NCI-H2107 treated with DMSO at 0.1 percent for 48 hours (cell line): ENCODE data around the gene ZNF425.
"Not testable (repeated sequence)": the region's sequence is repeated elsewhere in the genome, so short reads cannot be mapped to it uniquely, and the experiment has no call there.

ENCODE experiments used
- DNase-seq: peaks from one replicate; lab custom pipeline; 2025; ENCODE audit not compliant: unreplicated experiment; lab: John Stamatoyannopoulos, UW

The ZNF425 gene

DNA sequence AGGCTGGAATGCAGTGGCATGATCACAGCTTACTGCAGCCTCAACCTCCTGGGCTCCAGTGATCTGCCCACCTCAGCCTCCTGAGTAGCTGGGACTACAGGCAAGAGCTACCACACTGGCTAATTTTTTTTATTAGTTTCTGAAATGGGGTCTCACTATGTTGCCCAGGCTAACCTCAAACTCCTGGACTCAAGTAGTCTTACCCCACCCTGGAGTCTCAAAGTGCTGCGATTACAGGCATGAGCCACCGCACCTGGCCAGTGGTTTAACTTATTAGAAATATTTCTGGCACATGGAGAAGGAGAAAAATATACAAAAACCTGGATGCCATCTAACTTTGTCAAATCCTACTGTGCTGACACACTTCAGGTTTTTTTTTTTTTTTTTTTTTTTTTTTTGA lies 50.8 kb downstream of the ZNF425 start:
- DNase-seq = no peak

DNA sequence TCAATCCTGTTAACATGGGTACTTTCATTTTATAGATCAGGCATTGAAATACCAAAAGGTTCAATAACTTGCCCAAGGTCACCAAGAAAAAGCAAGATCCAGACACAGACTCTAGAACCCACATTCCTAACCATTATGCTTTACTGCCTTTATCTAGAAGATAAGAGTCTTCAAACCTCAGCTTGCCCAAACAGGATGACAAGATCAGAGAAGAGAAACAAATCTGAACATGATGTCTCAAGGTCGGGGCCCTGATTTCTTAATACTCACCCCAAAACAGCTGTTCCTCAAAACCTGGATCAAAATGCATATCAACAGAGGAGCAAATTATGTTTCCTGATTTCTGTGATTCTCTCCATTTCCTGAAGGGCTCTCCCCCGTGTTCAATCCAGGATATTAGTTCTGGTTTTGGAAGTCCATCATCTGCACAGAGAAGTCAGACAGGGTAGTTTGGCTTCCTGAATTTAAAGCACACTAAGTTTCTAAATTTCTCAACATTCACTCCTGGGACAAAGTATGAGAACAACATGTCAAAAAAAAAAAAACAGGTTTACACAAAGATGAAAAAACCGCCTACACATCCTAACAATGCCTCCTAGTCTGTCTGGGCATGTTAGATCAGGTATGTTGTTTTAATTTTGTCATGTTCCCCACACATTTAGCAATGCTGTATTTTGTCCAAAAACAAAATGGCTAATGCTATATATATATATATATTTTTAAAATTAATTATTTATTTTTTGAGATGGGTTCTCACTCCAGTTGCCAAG lies 51.8 kb downstream of the ZNF425 start:
- DNase-seq = no peak

DNA sequence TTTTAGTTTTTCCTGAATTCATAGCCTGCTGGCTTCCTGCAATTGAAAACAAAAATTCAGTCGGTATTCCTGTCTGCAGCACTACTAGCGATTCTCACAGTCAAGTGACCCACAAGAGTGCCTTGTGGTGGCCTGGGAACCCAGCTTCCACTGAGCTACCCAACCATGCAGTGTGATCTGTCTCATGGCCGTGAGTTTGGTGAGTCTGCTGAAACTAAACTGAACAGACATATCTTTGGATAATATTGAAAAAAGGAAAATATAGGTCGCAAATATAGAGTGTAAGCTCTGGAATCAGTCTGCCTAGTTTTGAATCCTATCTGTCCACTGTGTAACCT lies 53.7 kb downstream of the ZNF425 start:
- DNase-seq = no peak

DNA sequence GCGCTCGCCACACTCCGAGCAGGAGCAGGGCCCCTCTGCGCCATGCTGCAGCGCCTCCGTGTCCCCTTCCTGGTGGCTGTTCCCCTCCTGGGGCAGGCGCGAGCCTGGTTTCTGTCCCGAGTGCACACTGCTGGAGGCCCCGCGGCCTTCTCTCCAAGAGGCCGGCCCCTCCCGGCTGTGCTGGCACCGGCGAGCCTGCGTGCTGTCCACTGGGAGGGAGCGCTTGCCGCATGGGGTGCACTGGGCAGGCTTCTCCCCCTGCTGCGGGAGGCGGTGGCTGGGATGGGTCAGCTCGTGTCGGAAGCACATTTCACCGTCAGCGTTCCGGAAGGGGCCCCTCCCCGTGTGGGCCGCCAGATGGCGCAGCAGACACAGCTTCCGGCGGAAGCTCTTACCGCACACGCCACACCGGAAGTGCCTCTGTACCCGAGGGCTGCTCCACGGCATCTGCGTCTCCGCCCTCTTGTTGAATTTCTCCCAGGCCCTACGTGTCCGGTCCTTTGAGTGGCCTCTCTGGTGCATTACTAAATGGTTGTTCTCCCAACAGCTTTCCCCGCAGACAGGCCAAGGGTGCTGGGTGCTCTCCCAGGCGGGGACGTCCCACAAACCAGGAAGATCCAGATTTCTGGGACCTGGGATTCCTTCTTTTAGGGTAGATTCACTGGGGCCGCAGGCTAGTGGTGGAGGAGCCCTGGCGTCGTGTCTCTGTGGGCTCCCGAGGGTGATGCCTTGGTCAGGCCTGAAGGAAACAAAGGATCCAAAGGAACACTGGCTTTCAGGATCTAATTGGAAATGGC lies 54.3 kb downstream of the ZNF425 start:
- DNase-seq = no peak

DNA sequence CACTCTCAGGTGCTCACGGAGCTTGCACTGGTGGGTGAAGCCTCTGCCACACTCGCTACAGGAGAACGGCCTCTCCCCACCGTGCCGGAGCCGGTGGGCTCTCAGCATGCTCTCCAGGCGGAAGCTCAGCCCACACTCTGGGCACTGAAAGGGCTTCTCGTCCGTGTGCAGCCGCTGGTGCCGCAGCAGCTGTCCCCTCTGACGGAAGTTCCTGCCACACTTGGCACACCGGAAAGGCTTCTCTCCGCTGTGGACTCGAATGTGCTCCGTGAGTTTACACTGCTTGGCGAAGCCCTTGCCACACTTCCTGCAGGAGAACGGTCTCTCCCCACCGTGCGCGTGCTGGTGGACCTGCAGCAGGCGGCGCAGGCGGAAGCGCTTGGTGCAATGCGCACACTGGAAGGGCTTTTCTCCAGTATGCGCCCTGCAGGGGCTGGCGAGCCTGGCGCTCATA lies 54.9 kb downstream of the ZNF425 start:
- DNase-seq = no peak

DNA sequence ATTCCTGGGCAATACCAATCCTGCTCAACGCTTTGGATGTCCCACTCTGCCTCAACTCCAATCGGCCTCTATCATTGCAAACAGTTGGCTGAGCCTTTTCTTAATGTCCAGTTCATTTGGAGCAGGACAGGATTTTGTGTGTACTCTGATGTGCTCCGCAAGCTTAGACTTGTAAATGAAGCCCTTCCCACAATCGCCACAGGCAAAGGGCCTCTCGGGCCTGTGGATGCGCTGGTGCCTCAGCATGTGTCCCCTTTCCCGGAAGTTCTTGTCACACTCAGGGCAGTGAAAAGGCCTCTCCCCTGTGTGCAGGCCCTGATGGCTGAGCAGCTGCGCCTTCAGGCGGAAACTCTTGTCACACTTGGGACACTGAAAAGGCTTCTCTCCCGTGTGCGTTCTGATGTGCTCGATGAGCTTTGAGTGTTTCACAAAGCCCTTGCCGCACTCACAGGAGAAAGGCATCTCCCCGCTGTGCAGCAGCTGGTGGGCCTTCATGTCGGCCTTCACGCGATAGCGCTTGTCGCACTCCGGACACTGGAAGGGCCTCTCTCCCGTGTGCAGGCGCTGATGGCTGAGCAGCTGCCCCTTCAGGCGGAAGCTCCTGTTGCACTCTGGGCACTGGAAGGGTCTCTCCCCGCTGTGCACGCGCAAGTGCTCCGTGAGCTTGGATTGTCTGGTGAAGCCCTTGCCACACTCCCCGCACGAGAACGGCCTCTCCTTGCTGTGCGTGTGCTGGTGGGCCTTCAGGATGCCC lies 55.6 kb downstream of the ZNF425 start:
- DNase-seq = no peak

DNA sequence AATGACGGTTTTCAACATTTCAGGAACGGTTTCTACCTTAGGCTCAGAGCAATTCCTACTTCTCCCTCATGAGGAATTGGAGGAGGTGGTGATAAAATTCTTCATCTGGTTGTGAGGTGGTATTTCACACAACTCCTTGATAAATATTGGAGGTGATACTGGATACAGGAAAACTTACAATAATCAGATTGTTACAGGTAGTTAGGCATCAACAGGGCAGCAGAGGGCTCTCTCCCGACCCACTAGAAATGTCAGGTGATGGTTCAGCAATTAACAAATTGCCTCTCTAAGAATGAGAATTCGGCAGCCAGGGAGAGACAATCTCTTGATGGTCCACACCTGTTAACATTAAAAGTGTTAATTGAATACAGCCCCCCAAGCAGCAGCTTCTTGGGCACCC lies 58.3 kb downstream of the ZNF425 start:
- no peak for DNase-seq

DNA sequence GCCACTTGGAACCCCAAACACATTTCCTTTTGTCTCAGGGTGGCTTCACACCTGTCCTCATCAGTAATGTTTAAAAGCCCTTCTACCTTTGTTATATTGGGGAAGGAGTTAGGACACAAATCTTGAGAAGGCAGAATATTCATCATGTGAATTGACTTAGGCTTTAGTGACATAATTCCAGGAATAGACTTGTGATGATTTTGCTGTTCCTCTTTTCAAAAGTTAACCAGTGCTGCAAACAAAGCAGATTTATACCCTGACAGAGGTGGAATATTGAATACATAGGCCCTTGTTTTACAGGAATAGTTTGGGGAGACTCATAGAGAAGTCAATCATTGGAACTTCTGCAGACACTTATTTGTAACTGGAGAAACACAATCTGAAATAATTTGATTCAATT lies 62.6 kb downstream of the ZNF425 start:
- DNase-seq = no peak

DNA sequence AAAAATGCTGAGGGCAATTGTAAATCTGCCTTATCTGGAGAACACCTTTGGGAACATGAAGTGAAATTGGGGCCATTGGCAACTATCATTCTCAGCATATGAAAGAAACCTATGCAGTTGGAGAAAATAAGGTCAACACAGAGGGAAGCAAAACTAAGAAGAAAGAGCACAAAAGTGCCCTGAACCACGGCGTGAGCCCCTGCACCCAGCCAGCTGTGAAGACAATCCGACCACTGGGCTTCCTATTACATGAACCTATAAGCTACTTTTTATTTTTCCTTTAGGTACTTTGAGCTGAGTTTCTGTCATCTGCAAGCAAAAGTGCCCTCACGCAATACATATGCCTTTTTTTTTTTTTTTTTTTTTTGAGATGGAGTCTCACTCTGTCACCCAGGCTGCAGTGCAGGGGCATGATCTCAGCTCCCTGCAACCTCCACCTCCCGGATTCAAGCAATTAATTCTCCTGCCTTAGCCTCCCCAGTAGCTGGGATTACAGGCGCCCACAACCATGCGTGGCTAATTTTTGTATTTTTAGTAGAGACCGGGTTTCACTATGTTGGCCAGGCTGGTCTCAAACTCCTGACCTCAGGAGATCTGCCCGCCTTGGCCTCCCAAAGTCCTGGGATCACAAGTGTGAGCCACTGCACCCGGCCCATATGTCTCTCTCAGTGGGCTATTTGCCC lies 63.8 kb downstream of the ZNF425 start:
- DNase-seq = not testable (repeated sequence)

DNA sequence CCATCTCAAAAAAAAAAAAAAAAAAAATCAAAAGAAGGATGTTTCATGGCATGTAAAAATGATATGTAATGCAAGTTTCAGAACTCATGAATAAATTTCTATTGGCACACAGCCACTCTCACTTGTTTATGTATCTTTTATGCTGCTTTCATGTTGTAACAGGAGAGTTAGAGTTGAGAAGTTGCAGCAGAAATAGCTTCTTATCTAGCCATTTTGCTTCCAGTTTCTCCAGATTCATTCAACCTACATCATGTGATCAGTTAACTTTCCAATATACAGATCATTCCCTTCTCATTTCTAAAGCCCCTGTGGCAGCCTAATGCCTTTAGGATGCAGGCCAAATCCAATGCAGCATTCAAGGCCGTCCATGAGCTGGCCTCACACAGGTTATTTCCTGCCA lies 66.0 kb downstream of the ZNF425 start:
- DNase-seq = no peak

DNA sequence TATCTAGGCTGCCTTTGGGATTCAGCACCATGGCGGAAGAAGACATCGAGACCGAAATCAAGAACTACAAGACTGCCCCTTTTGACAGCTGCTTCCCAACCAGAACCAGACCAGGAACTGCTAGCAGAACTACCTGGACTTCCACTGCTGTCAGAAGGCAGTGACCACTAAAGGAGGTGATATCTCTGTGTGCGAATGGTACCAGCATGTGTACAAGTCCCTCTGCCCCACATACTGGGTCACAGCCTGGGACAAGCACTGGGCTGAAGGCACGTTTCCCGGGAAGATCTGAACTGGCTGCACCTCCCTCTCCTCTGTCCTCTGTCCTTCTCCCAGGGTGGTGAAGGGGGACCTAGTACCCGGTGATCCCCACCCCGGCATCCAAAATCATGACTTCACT lies 72.2 kb downstream of the ZNF425 start:
- DNase-seq = no peak

DNA sequence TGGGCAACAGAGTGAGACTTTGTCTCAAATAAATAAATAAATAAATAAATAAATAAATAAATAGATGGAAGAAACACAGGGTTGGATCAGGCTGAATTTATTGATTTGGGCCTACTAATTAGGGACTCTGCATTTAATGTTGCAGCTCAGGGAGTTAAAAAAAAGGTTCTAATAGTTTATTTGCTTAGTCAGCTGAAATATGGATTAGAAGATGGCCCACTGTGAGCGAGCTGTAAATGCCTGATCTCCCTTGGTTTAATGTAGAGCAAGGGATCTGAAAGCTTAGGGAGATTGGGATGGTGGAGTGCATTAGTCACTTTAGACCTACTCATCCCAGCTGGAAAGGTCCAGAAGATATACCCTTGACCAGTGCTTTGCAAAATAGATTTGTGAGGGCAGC lies 72.7 kb downstream of the ZNF425 start:
- no peak for DNase-seq
